ENCODE results near the gene MYO1D.

DNA sequence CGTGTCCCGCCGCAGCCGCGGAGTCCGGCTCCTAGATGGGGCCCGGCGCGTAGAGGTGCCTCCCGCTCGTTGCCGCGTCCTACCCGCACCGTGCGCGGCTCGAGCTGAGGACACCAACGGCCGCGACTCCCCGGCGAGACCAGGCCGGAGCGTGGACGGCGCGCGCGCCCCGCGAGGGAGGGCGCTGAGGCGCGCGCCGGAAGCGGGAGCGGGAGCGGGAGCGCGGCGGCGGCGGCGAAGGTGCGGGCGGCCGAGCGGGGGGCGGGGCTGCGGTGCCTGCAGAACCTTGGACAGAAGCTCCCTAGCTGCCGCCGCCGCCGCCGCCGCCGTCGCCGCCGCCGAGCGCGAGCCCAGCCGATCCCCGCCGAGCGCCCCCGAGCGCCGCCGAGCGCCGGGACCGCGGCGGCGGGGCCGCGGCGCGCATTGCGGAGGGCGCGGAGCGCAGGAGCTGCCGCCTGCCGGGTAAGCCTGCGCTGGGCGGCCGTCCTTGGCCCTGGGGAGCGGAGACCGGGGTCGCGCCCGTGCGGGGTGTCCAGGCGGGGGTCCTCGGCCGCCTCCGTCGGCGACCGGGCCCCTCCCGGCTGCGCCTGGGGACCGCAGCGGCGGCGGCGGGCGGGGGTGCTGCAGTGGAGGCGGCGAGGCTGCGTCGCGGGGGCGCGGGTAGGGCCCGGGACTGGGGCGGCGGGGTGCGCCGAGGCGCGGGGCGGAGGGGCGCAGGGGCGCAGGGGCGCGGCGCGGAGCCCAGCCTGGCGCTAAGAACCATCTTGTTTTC lies 390.0 kb downstream of the MYO1D start, which contains the start of gene CDK5R1:
- TF ChIP-seq YY1 (IDR thresholded peaks at IDR 0.05; ENCODE audit: extremely low read depth, insufficient replicate concordance, low read depth, low read length) (no peak), POLR2A (IDR thresholded peaks at IDR 0.05; ENCODE audit: borderline replicate concordance, extremely low read depth, insufficient read depth, insufficient read length) (peak; percentile 44), SIN3A (IDR thresholded peaks at IDR 0.05; ENCODE audit: low read depth) (no peak), TCF7L2 (IDR thresholded peaks at IDR 0.05; ENCODE audit: borderline replicate concordance, extremely low read depth, insufficient read depth, insufficient read length) (no peak), EGR1 (IDR thresholded peaks at IDR 0.05; ENCODE audit: low read depth) (no peak), POLR2AphosphoS5 (IDR thresholded peaks at IDR 0.05; ENCODE audit: low read depth, low read length) (no peak; the same call in 1 of the 2 replicates), SRF (IDR thresholded peaks at IDR 0.05; ENCODE audit: low read depth) (no peak), ZFX (IDR thresholded peaks at IDR 0.05) (no peak)
- TF ChIP-seq, protein P1, sequence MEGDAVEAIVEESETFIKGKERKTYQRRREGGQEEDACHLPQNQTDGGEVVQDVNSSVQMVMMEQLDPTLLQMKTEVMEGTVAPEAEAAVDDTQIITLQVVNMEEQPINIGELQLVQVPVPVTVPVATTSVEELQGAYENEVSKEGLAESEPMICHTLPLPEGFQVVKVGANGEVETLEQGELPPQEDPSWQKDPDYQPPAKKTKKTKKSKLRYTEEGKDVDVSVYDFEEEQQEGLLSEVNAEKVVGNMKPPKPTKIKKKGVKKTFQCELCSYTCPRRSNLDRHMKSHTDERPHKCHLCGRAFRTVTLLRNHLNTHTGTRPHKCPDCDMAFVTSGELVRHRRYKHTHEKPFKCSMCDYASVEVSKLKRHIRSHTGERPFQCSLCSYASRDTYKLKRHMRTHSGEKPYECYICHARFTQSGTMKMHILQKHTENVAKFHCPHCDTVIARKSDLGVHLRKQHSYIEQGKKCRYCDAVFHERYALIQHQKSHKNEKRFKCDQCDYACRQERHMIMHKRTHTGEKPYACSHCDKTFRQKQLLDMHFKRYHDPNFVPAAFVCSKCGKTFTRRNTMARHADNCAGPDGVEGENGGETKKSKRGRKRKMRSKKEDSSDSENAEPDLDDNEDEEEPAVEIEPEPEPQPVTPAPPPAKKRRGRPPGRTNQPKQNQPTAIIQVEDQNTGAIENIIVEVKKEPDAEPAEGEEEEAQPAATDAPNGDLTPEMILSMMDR (IDR thresholded peaks at IDR 0.05 in 2 of 3, conservative IDR thresholded peaks at IDR 0.05 in 1 of 3; ENCODE audit: borderline replicate concordance in 1 of 3, insufficient read depth in 1 of 3, low read depth in 2 of 3, low read length in 2 of 3), result no peak

Data from HCT116 (cell line).